Smooth muscle cell (in vitro differentiated cells): ENCODE measurements around the gene ACO1. TPM values are rescaled to one million over a fixed set of nuclear protein-coding genes. Genes with fewer than 3 reads are reported as not detected.

Experiments
- polyA plus RNA-seq: library from polyadenylated mRNA; unstranded; fragments of >200 nt; fragmentation: Nextera tagmentation; extraction: Ambion mirVana; gene quantifications from 2 replicates; pipeline ENCODE4 v1.2.1, GENCODE V29; 2016
- total RNA-seq: library from RNA; depleted of rRNA; stranded (reverse); fragments of >200 nt; gene quantifications from 2 replicates; pipeline ENCODE4 v1.2.3, GENCODE V29; 2014

ACO1 gene
- total and polyA plus RNA-seq, 2 experiments from 2014 or later, result 72.3 to 74.4 TPM

Other genes starting within 250 kb of the ACO1 start
- 4.0 and 6.8 TPM in 2 replicates for gene RIGI, start 141.6 kb downstream of the ACO1 start, total RNA-seq
- 1.8 and 2.3 TPM in 2 replicates for gene RIGI, start 141.6 kb downstream of the ACO1 start, polyA plus RNA-seq
- 2.9 and 3.5 TPM in 2 replicates for gene SMIM27, start 167.7 kb downstream of the ACO1 start, total RNA-seq
- gene SMIM27, start 167.7 kb downstream of the ACO1 start, polyA plus RNA-seq, result 36.6 and 38.9 TPM in 2 replicates
- gene TOPORS, start 167.9 kb downstream of the ACO1 start, total RNA-seq, result 25.3 and 34.1 TPM in 2 replicates
- gene TOPORS, start 167.9 kb downstream of the ACO1 start, polyA plus RNA-seq, result 13.9 and 14.2 TPM in 2 replicates
- gene NDUFB6, start 188.5 kb downstream of the ACO1 start, total RNA-seq, result 114 and 172 TPM in 2 replicates
- 149 and 162 TPM in 2 replicates for gene NDUFB6, start 188.5 kb downstream of the ACO1 start, polyA plus RNA-seq